Diencephalon (tissue), 1 donor: Measurements from ENCODE around the gene LMBR1. TPM values are rescaled to one million over a fixed set of nuclear protein-coding genes. Genes with fewer than 3 reads are reported as not detected.

Source experiments
- small RNA-seq: library from RNA; depleted of rRNA; stranded (forward); fragments of <200 nt; gene quantifications from one replicate; pipeline ENCODE3, GENCODE V24; 2014
- total RNA-seq: library from RNA; depleted of rRNA; stranded (reverse); fragments of >200 nt; gene quantifications from one replicate; pipeline ENCODE4 v1.2.3, GENCODE V29; 2014

LMBR1 gene
- total RNA-seq, result 209 TPM

DNA sequence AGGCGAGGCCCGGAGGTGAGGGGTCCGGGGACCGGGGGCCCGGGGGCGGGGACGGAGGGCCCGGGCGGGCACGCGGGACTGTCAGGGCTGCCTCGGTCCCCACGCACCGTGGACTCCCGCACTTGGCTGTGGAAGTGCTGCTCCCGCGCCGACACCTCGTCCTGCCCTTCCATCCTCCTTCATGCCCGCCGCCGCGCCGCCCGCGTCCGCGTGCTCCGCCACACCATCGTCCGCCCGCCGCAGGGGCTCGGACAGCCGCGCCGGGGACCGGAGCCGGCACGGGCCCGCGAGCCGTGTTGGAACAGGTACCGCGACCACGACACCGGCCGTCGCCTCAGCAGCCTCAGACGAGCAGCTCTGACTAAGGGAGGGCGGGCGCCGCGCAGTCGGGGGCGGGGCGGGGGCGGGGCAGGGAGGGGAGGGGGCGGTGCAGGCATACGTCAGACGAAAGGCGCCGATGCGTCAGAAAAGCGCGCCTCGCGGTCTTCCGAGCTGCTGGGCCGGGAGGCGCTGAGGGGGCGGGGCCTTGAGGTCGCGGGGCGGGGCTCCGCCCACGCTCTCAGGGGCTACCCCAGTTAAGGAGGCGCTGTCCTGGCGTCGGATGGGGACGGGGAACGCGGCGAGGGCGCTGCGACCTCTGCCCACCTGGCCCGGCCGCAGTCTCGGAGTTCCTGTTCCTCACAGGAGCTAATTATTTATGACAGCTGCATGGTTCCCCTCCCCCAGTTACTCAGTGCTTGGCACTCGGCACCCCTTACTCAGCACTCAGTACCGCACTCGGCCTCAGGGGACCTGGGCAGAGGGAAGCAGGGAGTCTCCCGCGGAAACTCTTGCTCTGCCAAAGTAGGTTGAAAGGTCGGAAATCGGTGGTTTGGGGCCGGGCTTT is at the start of gene LMBR1:
LMBR1 (minus strand) TSS at position 363 of the 886 bp plus-strand sequence; CDS start at position 173, 190 bp downstream.

DNA sequence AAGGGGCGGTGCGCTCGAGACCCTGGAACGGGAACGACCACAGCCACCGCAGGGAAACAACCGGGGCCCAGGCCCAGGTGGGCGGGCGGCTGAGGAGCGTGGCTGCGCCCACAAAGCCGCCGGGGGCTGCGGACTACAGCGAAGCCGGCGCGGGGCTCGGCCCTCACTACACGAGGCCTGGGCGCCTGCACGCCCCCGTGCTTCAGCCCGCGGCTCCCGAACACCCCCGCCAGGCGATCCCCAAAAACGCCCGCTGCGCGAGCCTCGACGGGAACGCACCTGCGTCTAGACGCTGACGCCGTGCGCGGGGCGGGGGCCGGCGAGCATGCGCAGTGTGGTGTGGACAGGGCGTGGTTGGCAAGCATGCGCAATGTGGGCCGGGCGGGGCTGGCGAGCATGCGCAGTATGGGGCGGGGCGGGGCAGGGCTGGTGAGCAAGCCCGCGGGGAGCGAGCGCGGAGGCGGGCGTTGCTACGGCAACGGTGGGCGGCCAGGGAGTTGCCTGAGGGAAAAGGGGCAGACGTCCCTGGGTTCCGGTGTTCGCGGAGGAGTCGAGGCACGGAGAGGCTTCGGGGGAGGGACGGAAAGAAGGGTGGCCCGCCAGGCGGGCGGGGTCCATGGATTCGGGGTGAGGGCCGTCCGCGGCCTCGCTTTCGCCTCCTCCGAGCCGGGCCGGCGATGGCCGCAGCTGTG is 252.6 kb downstream of the LMBR1 start, which contains the start of gene RNF32:
RNF32 (plus strand) TSS at position 518 of the 692 bp plus-strand sequence. CDS start 3,104 bp downstream, outside the sequence.

Small RNAs within 50 kb of the gene (small RNA-seq; reads per million reads assigned to genes)
- gene RNU4-31P, result not detected

Other genes starting within 250 kb of the LMBR1 start
- gene NOM1, start 56.5 kb upstream of the LMBR1 start, total RNA-seq, result 22.8 TPM
- not detected for gene MNX1, start 117.5 kb upstream of the LMBR1 start, total RNA-seq
- gene UBE3C, start 245.7 kb upstream of the LMBR1 start, total RNA-seq, result 112 TPM